ENCODE data around the gene HAVCR1.

HAVCR1 gene

GRCh38 chr5:156984064-156984463, 74.9 kb downstream of the HAVCR1 start:
- DNase-seq: no peak

- no peak for DNase-seq
These were observed 77.4 kb downstream of the HAVCR1 start for GRCh38 chr5:156981481-156981880.

Data from activated naive CD4-positive, alpha-beta T cell treated with Interleukin-2 at 50 U/mL for 16 hours (primary cell).